Measurements from ENCODE around the gene APLP1.
"Not testable (repeated sequence)": the region's sequence is repeated elsewhere in the genome, so short reads cannot be mapped to it uniquely, and the experiment has no call there.

Gene APLP1

DNA sequence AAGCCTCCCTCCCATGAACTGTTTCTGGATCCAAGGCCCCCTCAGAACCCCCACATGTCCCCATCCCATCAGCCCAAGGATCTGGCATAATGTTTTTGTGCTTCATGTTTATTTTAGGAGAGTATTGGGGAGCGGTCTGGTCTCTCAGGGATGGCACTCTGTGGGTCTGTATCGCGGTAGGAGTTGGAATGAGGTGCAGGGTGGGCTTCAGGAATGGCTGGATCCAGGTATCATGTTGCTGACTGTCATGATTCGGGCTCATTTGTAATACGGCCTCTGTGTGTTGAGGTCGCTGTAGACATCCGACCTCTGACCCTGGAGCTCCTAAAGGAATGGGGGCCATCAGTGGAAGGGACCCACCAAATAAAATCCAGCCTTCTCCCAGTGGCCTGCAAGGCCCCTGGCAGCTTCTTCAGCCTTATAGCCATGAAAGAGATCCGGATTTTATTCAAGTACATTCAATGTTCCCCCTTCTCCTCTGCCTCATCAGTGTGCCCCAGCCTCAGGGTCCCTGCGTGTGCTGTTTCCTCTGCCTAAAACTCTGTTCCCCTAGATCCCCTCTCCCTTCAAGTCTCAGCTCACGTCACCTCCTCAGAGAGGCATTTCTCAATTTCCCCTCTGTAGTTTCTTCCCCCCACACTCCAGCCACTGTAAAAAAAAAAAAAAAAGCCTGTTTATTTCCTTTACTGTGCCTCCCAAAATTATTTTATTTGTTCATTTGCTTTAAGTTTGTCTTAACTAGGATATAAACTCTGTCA lies 36.1 kb downstream of the APLP1 start:
- DNase-seq (ENCODE audit: low read depth in 2 of 2): no peak

DNA sequence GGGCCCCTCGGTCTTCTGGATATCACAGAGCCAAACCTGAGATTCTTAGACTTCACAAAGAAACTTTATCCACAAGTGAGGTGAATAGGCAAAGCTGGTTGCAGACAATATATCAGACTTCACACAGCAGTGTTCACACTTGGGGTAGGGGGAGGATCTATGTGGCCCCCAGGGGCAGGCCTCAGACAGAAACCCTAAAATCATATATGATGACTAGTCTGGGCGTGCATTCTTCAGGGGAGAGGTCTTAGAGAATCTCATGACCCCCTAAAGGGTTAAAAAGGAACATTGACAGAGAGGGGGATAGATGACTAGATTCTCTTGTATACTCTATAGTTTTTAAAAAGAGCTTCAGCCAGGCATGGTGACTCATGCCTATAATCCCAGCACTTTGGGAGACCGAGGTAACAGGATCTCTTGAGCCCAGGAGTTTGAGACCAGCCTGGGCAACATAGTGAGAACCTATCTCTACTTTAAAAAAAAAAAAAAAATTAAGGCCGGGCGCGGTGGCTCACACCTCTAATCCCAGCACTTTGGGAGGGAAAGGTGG lies 36.9 kb downstream of the APLP1 start:
- no peak for DNase-seq (ENCODE audit: low read depth in 2 of 2)

DNA sequence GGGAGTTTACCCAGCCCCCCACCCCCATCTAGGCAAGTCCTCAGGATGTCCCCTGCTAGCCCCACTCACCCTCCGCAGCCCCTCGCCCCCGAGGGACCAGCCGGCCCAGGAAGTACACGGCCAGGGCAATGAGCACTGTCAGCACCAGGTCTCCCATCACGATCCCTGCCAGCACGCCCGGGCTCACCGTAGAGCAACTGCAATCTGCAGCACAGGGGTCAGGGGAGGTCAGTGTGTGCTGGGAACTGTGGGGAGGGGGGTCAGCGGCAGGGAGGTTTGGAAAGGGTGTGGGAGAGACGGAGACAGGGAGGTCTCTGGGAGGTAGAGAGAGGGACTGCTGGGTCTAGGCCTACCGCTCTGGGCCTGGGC lies 39.0 kb downstream of the APLP1 start:
- DNase-seq (ENCODE audit: low read depth in 2 of 2): no peak

DNA sequence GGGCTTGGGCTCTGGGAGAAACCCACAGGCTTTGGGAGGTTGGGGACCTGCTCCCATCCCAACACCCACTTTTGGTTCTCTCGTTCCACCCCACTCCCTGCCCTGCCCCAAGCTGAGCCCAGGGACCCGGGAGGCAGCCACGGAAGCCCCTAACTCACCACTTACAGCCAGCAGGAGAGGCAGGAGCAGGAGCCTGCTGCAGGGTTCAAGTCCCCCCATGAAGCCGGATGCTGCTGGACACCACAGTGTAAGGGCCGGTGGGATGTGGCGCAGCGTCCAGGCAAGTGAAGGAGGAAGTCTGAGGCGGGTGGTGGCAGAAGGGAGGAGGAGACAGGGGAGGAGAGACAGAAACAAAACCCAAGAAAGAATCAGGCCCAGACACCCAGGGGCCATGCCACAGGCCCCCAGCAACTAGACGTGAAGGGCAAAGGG lies 39.7 kb downstream of the APLP1 start, which contains the start of gene TYROBP:
TYROBP (minus strand) TSS at position 286 of the 432 bp plus-strand sequence; CDS start at position 219, 67 bp downstream.
- DNase-seq (ENCODE audit: low read depth in 2 of 2): no peak

DNA sequence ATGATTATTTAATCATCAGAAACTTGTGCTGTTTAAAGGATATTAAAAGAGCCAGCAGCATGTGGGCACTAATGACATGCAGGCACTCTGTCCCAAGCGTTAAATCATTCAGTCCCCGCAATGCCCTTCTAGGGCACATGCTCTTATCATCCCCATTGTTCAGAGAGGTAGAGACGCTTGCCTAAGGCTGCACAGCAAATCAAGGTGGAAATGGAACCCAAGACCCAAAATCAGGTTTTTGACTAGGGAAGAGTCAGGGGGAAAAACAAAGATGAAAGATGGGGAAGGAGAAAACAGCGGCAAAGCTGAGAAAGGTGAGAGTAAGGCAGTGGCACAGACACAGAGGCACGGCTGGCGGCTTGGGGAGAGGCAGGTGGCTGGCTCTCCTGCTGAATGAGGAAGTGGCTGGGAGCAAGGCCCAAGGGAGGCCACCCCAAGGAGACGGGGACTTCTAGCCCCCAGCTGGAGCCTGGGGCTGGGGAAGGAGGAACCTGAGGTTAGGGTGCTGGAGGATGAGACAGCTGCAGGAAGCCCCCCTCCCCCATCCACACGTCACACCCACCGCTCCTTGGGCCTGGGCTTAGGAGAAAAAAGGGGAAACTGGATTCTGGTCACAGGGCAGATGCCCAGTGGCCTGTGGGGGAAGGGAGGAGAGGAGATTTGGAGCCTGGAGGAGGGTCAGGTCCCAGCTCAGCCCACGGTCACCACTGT lies 40.8 kb downstream of the APLP1 start:
- DNase-seq (ENCODE audit: low read depth in 2 of 2): no peak

DNA sequence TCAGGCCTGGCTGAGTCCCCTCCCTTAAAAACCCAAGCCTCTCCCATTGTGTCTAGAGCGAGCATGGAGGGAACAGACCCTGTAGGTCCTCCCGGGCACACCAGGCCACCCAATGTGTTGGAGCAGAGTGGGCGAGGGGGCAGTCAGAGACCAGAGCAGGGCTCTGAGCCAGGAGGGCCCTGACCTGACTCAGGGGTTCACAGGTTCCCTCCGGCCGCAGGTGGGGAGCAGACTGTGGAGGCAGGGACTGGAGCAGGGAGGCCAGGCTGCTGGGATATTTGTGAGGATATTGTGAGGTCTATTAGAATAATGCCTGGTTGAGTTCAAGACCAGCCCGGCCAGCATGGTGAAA lies 41.3 kb downstream of the APLP1 start:
- DNase-seq (ENCODE audit: low read depth in 2 of 2): no peak

DNA sequence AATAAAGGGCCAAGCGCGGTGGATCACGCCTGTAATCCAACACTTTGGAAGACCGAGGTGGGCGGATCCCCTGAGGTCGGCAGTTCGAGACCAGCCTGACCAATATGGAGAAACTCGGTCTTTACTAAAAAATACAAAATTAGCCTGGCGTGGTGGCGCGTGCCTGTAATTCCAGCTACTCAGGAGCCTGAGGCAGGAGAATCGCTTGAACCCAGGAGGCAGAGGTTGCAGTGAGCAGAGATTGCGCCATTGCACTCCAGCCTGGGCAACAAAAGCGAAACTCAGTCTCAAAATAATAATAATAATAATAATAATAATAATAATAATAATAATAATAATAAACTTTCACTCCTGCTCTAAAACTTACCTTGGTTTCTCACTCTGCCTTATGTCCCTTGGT lies 42.0 kb downstream of the APLP1 start:
- DNase-seq (ENCODE audit: low read depth in 2 of 2): not testable (repeated sequence)

DNA sequence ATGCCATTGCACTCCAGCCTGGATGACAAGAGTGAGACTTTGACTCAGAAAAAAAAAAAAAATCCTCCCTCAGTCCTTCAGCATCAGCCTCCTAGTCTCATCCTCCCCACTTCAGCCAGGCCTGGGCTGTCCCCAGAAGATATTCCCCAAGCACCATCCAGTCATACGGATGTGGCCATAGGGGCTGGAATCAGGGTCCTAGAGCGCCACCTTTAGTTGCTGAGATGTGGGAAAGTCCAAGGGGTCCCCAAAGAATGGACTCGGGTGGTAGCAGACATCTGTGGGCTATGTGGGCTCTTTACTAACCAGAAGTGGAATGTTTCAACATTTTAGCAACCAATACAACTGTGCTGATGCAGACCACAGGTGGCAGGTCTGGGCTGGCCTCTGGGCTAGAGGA lies 42.8 kb downstream of the APLP1 start:
- DNase-seq (ENCODE audit: low read depth in 2 of 2): no peak

DNA sequence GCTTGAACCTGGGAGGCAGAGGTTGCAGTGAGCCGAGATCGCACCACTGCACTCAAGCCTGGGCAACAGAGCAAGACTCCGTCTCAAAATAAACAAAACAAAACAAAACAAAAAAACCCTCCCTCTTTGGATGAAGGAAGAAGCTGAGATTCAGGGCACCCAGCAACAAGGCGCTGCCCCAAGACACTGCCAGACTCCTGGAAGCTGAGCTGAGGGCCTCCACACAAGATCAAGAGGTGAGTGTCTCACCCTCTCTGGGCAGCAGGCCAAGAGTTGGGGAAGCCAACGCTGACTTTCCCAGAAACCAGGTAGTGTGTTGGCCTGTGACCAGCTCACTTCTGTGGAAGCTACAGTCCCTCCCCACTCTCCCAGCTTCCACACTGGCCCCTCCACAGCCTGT lies 43.4 kb downstream of the APLP1 start:
- DNase-seq (ENCODE audit: low read depth in 2 of 2): no peak

DNA sequence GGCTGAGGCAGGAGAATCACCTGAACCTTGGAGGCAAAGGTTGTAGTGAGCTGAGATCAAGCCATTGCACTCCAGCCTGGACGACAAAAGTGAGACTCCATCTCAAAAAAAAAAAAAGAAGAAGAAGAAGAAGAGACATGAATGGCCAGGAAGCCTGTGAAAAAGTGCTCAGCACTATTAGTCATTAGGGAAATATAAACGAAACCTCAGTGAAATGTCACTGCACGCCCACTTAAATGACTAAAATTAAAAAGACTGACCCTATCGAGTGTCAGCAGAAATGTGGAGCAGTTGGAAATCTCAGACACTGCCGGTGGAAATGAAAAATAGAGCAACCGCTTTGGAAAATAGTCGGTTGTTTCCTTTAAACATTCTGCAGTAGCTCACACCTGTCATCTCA lies 45.2 kb downstream of the APLP1 start:
- DNase-seq (ENCODE audit: low read depth in 2 of 2): no peak

DNA sequence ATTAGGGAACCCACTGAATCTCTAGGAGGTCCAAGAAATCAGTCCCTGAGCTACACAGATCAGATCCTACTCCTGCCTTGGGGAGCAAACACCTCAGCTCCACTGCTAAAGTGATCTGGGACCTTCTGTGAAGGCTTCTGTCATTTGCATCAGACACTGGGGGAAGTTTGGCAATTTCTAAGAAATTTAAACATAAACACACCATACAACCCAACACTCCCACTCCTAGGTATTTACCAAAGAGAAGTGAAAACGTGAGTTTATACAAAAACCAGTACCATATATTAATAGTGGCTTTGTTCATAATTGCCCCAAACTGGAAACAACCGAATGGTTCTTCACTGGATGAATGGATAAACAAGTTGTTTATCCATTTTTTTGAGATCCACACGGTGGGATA lies 47.1 kb downstream of the APLP1 start:
- no peak for DNase-seq (ENCODE audit: low read depth in 2 of 2)

DNA sequence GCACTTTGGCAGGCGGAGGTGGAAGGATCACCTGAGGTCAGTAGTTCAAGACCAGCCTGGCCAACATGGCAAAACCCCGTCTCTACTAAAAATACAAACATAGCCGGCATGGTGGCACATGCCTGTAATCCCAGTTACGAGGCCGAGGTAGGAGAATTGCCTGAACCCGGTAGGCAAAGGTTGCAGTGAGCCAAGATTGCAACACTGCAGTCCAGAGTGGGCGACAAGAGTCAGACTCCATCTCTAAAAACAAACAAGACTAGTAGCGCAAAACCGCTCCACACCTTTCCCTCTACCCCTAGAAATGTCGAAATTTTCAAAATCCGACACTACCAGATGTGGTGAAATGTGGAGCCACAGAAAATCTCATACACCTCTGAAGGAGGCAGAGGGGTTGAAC lies 50.9 kb downstream of the APLP1 start:
- no peak for DNase-seq (ENCODE audit: low read depth in 2 of 2)

DNA sequence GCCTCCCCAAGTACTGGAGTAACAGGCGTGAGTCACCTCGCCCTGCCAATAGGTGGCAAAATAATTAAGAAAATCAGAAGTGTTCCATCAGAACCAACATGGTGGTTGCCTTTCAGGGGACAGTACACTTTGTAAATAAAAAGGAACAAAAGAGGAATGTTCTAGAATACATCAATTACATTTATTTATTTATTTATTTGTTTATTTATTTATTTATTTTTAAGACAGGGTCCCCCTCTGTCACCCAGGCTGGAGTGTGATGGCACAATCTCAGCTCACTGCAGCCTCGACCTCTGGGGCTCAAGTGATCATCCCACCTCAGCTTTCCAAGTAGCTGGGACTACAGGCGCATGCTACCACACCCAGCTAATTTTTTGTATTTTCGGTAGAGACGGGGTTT lies 52.6 kb downstream of the APLP1 start:
- DNase-seq (ENCODE audit: low read depth in 2 of 2): no peak

DNA sequence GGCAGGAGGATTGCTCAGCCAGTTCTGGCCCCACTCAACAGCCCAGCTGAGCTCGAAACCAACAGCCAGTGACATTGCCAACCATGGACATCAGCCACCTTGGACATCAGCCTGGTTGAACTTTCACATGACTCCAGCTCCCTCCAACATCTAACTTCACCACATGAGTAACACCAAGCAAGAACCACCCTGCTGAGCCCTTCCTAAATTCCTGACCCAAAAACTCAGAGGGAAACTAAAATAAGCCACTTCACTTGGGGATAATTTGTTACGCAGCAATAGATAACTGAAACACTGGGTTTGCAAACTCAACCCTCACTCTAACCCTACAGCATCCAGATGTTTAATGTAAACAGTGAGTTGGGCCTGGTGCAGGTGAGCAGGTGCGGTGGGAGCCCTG lies 57.1 kb downstream of the APLP1 start:
- DNase-seq (ENCODE audit: low read depth in 2 of 2): no peak

DNA sequence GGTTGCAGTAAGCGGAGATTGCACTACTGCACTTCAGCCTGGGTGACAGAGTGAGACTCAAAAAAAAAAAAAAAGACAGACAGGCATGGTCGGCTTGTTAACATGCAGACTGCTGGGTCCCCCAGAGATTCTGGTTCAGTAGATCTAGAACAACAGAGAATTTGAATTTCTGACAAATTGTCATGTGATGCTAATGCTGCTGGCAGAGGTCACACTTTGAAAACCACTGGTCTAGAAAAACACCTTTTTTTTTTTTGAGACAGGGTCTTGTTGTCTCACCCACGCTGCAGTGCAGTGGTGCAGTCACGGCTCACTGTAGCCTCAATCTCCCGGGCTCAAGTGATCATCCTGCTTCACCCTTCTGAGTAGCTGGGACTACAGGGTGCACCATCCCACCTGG lies 60.1 kb downstream of the APLP1 start:
- no peak for DNase-seq (ENCODE audit: low read depth in 2 of 2)
